HG03469 (cell line): ENCODE results near the gene CACNA1C.

ENCODE experiments used
- ATAC-seq: cut with Tn5 transposase; IDR thresholded peaks from one replicate; pipeline ENCODE4 v1.9.1; 2021; ENCODE audit warnings: mild to moderate bottlenecking, moderate library complexity, moderate number of reproducible peaks; ENCODE audit not compliant: unreplicated experiment

Gene CACNA1C

GRCh38 chr12:2460051-2460670, 407.4 kb downstream of the CACNA1C start:
- no peak for ATAC-seq

GRCh38 chr12:2461046-2461445, 408.3 kb downstream of the CACNA1C start:
- ATAC-seq = no peak

- ATAC-seq = no peak
Observed at GRCh38 chr12:2461645-2462044, 408.9 kb downstream of the CACNA1C start.

- ATAC-seq = no peak
Observed at GRCh38 chr12:2462087-2462486, 409.3 kb downstream of the CACNA1C start.

- no peak for ATAC-seq
Observed at GRCh38 chr12:2463719-2464118, 410.9 kb downstream of the CACNA1C start.

- ATAC-seq = no peak
Observed at GRCh38 chr12:2465681-2466080, 412.9 kb downstream of the CACNA1C start.

- no peak for ATAC-seq
Observed at GRCh38 chr12:2466211-2466610, 413.4 kb downstream of the CACNA1C start.

- ATAC-seq = no peak
Observed at GRCh38 chr12:2467447-2468195, 414.8 kb downstream of the CACNA1C start.

GRCh38 chr12:2475984-2476383, 423.2 kb downstream of the CACNA1C start:
- ATAC-seq = no peak

- no peak for ATAC-seq
Observed at GRCh38 chr12:2477009-2477766, 424.4 kb downstream of the CACNA1C start.

- ATAC-seq = no peak
Observed at GRCh38 chr12:2479851-2480535, 427.2 kb downstream of the CACNA1C start.

- no peak for ATAC-seq
Observed at GRCh38 chr12:2481346-2481745, 428.6 kb downstream of the CACNA1C start.

GRCh38 chr12:2481951-2482350, 429.2 kb downstream of the CACNA1C start:
- ATAC-seq = no peak

GRCh38 chr12:2482938-2483660, 430.3 kb downstream of the CACNA1C start:
- ATAC-seq = no peak

- ATAC-seq = no peak
Observed at GRCh38 chr12:2483713-2484112, 430.9 kb downstream of the CACNA1C start.

- no peak for ATAC-seq
Observed at GRCh38 chr12:2484141-2484776, 431.5 kb downstream of the CACNA1C start.

GRCh38 chr12:2485681-2486080, 432.9 kb downstream of the CACNA1C start:
- no peak for ATAC-seq

- no peak for ATAC-seq
Observed at GRCh38 chr12:2486796-2487195, 434.0 kb downstream of the CACNA1C start.

GRCh38 chr12:2487278-2487677, 434.5 kb downstream of the CACNA1C start:
- ATAC-seq = no peak

GRCh38 chr12:2488131-2488530, 435.3 kb downstream of the CACNA1C start:
- ATAC-seq = no peak
